Activated naive CD8-positive, alpha-beta T cell treated with anti-CD3 and anti-CD28 coated beads, Interleukin-2, amount 10 ng/mL, durations not matched to agents 7 days and 5 days (primary cell): ENCODE results near the gene NDUFA6. TPM values are rescaled to one million over a fixed set of nuclear protein-coding genes. Genes with fewer than 3 reads are reported as not detected.
"Not testable (repeated sequence)": the region's sequence is repeated elsewhere in the genome, so short reads cannot be mapped to it uniquely, and the experiment has no call there.

Experiments used
- ATAC-seq: fragments of 150-1000 bp; cut with Tn5 transposase; one replicate; pipeline ENCODE4 v1.10.0; 2021; ENCODE audit warnings: low read depth, moderate library complexity
- POLR2A ChIA-PET: fragments of 350-600 bp; sonication (Branson Sonifier 250); formaldehyde crosslinking; loops from one replicate; lab custom pipeline; 2021; ENCODE audit warnings: antibody characterized with exemption; lab: Charles Lee
- DNase-seq: peaks from one replicate; pipeline ENCODE4 v3.0.0; 2021
- H3K27ac Mint-ChIP-seq: one replicate; pipeline ENCODE4 v1.8.0; 2022; ENCODE audit warnings: mild to moderate bottlenecking, mixed read lengths
- H3K27me3 Mint-ChIP-seq: one replicate; pipeline ENCODE4 v1.8.0; 2022; ENCODE audit warnings: mild to moderate bottlenecking, moderate library complexity, mixed read lengths
- H3K36me3 Mint-ChIP-seq: one replicate; pipeline ENCODE4 v1.8.0; 2021; ENCODE audit warnings: mild to moderate bottlenecking, mixed read lengths
- H3K4me1 Mint-ChIP-seq: one replicate; pipeline ENCODE4 v1.8.0; 2021; ENCODE audit warnings: mixed read lengths
- H3K4me3 Mint-ChIP-seq: one replicate; pipeline ENCODE4 v1.8.0; 2022; ENCODE audit warnings: mild to moderate bottlenecking, moderate library complexity, mixed read lengths
- H3K9me3 Mint-ChIP-seq: one replicate; pipeline ENCODE4 v1.8.0; 2021; ENCODE audit warnings: mixed read lengths
- total RNA-seq, 2 experiments: library from RNA; stranded (reverse); gene quantifications; one replicate each; pipeline ENCODE4 v1.2.3, GENCODE V29; 2021

NDUFA6 gene
- 10 to 100 TPM; 69.0 to 73.5 TPM for total RNA-seq

DNA sequence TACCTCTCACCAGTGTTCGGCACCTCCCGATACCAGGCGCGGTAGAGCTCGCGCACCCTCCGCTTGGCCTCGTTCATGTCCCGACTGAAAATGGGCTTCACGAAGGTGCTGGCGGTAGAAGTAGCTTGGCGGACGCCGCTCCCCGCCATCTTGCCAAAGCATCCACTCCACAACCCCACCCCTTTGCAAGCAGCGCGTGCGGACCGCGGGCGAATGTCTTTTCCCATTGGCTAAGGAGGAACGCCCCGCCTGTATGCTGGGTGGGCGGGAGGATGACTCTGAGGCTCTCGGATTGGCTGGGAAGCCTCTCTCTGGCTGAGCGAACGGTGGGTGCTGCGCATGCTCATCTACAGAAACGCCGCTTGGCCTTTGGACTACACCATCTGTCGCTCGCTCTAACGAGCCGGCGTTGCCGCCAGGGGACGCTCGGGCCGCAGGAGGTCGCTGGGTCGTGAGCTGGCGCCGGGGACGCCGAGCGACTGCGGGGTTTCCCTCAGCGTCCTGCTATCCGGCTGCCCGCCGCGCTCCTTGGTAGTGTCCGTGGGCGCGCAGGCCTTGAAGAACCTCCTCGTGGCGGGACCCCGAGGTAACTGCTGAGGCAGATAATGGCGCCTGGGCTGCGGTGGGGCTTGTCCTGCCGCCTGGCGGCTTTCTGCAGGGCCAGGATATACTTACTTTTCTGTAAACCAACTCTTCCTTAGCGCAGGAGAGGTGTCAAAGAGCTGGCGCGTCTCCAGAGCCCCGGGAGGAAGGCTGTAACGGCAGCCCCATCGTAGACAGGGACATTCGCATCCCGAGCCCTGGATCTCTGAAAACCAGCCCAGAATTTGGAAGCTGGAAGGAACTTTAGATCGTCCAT, at the start of gene NDUFA6:
Gene NDUFA6 (minus strand): TSS at position 177 of the 859 bp plus-strand sequence. CDS start 28 bp downstream, at position 149.
- Mint-ChIP-seq H3K36me3 (peaks cover 24% of the 10 kb centered on the region), H3K27ac (peak within 1 kb of the TSS; percentile 99), H3K4me3 (peak within 1 kb of the TSS; percentile 97), H3K9me3 (no peaks in the 10 kb centered on the region), H3K4me1 (peaks cover 23% of the 10 kb centered on the region), H3K27me3 (no peaks in the 10 kb centered on the region)
- POLR2A ChIA-PET, result interaction anchor here (0.7 to 3.6 kb wide), 28 partner anchors 9 to 524 kb away, joined by 3 to 96 read pairs (median 4); partner anchors contain the start of genes CCDC134, CENPM, DESI1 and NAGA
- peak; percentile 98 for ATAC-seq
- peak; percentile 97 for DNase-seq

DNA sequence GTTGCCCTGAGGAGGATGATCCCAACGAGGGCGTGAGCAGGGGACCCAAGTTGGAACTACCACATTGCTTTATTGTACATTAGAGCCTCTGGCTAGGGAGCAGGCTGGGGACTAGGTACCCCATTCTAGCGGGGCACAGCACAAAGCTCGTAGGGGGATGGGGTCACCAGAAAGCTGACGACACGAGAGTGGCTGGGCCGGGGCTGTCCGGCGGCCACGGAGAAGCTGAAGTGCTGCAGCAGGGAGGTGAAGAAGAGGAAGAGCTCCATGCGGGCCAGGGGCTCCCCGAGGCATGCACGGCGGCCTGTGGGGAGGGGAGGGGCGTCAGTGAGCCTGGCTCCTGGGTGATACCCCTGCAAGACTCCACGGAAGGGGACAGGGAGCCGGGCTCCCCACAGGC, 49.6 kb upstream of the NDUFA6 start:
- H3K4me1 Mint-ChIP-seq, POLR2A ChIA-PET, H3K36me3 Mint-ChIP-seq, H3K4me3 Mint-ChIP-seq, H3K9me3 Mint-ChIP-seq, H3K27ac Mint-ChIP-seq, H3K27me3 Mint-ChIP-seq, ATAC-seq: not testable (repeated sequence)
- peak; percentile 12 for DNase-seq

DNA sequence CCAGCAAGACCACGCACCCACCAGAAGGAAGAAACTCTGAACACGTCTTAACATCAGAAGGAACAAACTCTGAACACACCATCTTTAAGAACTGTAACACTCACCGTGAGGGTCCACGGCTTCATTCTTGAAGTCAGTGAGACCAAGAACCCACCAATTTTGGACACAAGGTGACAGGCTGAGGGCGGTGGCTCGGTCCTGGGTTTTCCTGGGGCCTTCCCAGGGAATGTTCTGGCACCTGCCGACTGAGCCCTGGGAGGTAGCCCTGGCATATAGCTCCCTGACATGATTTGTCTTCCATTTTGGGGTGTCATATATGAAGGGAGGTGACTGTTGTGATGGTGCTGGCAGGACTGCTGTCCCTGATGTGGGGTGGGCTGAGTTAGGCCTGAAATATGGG, 48.9 kb upstream of the NDUFA6 start:
- H3K4me3 Mint-ChIP-seq, H3K27ac Mint-ChIP-seq, H3K27me3 Mint-ChIP-seq, H3K9me3 Mint-ChIP-seq, H3K4me1 Mint-ChIP-seq, ATAC-seq, POLR2A ChIA-PET, H3K36me3 Mint-ChIP-seq: not testable (repeated sequence)
- DNase-seq, result peak; percentile 12

DNA sequence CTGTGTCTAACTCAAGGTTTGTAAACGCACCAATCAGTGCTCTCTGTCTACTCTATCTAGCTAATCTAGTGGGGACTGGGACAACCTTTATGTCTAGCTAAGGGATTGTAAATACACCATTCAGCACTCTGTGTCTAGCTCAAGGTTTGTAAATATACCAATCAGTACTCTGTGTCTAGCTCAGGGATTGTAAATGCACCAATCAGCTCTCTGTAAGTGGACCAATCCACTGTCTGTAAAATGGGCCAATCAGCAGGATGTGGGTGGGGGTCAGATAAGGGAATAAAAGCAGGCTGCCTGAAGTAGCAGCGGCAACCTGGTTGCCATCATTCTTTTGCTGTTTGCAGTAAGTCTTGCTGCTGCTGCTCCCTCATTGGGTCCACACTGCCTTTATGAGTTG, 48.4 kb upstream of the NDUFA6 start:
- Mint-ChIP-seq H3K27me3 (no peaks in the 10 kb centered on the region), H3K9me3 (no peaks in the 10 kb centered on the region), H3K36me3 (peaks cover 1% of the 10 kb centered on the region), H3K27ac (no peak overlapping the region), H3K4me3 (no peak overlapping the region), H3K4me1 (no peaks in the 10 kb centered on the region)
- no peak for DNase-seq
- ATAC-seq, result no peak
- POLR2A ChIA-PET, result no interaction called here

DNA sequence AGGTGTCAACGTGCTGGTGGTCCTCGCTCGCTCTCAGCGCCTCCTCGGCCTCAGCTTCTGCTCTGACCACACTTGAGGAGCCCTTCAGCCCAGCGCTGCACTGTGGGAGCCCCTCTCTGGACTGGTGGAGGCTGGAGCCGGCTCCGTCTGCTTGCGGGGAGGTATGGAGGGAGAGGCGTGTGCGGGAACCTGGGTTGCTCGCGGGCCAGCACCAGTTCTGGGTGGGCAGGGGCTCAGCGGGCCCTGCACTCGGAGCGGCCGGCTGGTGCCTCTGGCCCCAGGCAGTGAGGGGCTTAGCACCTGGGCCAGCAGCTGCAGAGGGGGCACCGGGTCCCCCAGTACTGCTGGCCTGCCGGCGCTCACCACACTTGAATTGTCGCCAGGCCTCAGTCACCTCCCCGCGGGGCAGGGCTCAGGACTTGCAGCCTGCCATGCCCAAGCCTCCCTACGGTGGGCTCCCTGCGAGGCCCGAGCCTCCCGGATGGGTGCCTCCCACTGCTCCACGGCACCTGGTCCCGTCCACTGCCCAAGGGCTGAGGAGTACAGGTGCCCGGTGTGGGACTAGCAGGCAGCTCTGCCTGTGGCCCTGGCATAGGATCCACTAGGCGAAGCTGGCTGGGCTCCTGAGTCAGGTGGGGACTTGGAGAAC, 47.7 kb upstream of the NDUFA6 start:
- Mint-ChIP-seq H3K4me3 (no peak overlapping the region), H3K9me3 (no peaks in the 10 kb centered on the region), H3K4me1 (no peaks in the 10 kb centered on the region), H3K27ac (no peak overlapping the region), H3K27me3 (no peaks in the 10 kb centered on the region), H3K36me3 (peaks cover 1% of the 10 kb centered on the region)
- DNase-seq, result peak; percentile 19
- ATAC-seq, result no peak
- POLR2A ChIA-PET, result no interaction called here

DNA sequence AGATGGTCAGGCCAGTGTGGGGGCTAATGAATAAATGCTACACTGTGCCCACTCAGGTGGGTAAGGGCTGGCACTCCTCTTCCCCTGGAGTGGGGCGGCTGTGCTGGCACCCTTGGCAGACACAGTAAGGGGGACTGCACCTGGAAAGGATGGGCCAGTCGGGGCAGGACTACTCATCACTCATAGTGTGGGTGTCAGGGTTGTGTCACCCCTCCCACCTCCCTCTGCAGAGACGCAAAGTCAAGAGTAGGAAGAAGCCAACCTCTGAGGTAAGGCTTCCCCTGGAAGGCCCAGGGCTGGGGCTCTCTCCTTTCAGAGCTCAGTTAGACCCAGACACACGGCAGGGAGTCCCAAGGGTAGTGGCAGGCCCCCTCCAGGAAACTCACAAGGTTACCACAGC, 45.1 kb upstream of the NDUFA6 start:
- H3K4me3 Mint-ChIP-seq, H3K4me1 Mint-ChIP-seq, POLR2A ChIA-PET, H3K27ac Mint-ChIP-seq, H3K27me3 Mint-ChIP-seq, DNase-seq, H3K9me3 Mint-ChIP-seq, H3K36me3 Mint-ChIP-seq: not testable (repeated sequence)
- ATAC-seq, result peak; percentile 8

DNA sequence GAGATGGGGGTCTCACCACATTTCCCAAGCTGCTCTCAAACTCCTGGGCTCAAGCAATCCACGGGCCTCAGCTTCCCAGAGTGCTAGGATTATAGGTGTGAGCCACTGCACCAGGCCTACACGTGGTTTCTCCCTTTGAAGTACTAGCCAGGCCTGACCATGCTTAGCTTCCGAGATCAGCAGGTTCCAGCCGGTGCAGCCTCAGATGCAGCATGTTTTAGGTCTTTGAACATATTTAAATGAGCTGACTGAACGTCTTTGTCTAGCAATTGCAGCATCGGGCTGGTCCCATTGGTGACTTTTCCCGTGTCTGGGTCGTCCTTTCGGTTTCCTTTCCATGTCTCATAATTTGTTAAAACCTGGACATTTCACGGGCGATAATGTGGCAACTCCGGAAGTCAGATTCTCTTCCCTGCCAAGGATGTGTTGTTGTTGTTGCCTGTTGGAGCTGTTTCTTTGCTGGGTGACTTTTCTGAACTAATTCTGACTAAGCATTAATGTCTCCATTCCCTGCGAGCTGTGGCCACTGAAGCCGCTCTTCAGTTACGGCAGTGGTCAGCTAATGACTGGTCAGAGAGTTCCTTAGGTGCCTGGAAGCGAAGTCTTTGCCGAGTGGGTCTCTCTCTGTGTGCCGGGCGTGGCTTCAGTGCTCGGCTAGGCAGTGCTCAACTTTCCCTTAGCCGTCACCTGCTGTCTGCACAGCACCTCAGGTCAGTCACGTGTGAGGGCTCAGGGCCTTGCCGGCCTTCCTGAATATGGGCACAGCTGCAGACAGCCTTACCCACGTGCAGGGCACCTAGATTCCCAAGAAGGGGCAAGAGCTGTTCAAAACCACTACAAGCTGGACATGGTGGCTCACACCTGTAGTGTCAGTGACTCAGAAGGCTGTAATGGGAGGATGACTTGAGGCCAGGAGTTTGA, 43.8 kb upstream of the NDUFA6 start:
- H3K36me3 Mint-ChIP-seq, result no peaks in the 10 kb centered on the region
- no peaks in the 10 kb centered on the region for H3K27me3 Mint-ChIP-seq
- no peaks in the 10 kb centered on the region for H3K9me3 Mint-ChIP-seq
- DNase-seq (no peak), ATAC-seq (no peak)
- POLR2A ChIA-PET, result no interaction called here
- no peak overlapping the region for H3K4me3 Mint-ChIP-seq
- H3K4me1 Mint-ChIP-seq, result no peaks in the 10 kb centered on the region
- H3K27ac Mint-ChIP-seq, result no peak overlapping the region

DNA sequence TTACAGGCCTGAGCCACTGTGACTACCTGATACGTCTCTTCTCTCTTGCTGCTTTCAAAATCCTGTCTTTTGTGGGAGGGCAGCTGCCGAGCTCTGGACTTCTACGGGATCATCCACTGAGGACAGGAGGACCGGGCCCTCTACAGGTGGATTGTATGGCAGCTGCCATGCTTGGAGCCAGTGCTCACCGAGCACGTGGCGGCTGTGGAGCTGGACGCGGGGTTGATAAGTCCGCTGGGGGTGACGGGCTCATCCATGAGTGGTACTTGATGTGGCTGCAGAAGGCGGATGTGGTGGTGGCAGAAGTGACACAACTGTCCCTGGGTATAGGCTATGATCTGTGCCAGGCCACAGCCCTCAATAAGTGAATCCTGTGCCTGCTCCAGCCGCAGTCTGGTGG, 41.9 kb upstream of the NDUFA6 start:
- no peak overlapping the region for H3K27ac Mint-ChIP-seq
- H3K4me1 Mint-ChIP-seq, result no peaks in the 10 kb centered on the region
- ATAC-seq (no peak), DNase-seq (no peak)
- no peak overlapping the region for H3K4me3 Mint-ChIP-seq
- no peaks in the 10 kb centered on the region for H3K9me3 Mint-ChIP-seq
- POLR2A ChIA-PET, result interaction anchor here (0.6 kb wide), 2 partner anchors 12 to 176 kb away, joined by 3 read pairs; no protein-coding TSS in a partner anchor
- no peaks in the 10 kb centered on the region for H3K27me3 Mint-ChIP-seq
- H3K36me3 Mint-ChIP-seq, result no peaks in the 10 kb centered on the region

DNA sequence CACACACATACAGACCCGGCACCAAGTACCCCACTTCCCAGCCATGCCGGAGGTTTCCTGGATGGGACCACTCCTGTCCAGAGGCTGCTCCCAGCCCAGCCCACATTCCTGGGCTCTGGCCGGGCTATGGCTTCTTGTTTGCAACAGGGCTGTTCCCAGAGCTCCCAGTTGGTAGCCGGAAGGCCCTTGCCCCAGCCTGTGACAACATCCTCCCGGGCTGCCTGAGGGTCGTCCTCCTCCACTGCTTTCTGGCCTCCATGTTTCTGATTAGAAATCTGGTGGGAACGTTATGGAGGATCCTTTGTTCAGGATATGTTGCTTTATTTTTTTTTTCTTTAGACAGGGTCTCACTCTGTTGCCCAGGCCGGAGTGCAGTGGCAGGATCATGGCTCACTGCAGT, 41.0 kb upstream of the NDUFA6 start:
- Mint-ChIP-seq H3K27me3 (no peaks in the 10 kb centered on the region), H3K4me1 (no peaks in the 10 kb centered on the region), H3K27ac (no peak overlapping the region), H3K9me3 (no peaks in the 10 kb centered on the region), H3K4me3 (no peak overlapping the region), H3K36me3 (no peaks in the 10 kb centered on the region)
- no peak for ATAC-seq
- DNase-seq, result no peak
- POLR2A ChIA-PET, result no interaction called here

DNA sequence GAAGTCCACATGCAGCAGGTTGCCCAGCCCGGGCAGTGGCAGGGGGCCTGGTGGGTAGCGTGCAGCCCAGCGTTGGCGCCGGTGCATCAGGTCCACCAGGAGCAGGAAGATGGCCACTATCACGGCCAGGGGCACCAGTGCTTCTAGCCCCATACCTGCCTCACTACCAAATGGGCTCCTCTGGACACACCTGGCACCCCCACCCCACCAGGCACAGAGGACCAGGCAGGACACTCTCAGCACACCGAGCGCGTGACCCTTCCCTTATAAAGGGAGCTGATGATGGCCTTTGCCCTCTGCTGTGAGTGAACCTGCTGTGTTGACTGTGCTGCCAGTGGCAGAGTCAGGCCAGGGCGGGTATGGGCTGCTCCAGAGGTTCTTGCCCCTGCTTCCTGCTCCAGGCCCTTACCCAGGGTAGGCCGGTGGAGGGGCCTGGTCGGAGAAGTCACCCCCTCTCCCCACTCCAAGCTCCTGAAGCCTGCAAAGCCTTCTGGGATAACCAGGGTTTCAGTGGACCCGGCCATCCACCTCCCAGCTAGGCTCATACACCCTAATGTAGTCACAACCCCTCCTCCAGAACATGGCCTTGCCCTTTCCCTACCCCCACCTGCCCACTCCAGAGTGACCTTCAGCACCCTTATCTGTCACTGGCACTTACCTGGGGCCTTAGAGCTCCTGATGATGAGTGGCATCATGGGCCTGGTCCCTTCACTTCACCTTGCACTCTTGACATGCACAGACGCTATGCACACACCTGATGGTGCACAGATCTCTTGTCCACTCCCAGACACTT, 40.3 kb upstream of the NDUFA6 start, which contains the start of gene CYP2D6:
Gene CYP2D6 (minus strand): TSS at position 172 of the 793 bp plus-strand sequence. CDS start 19 bp downstream, at position 153.
- ATAC-seq, DNase-seq, H3K27ac Mint-ChIP-seq, H3K4me3 Mint-ChIP-seq, POLR2A ChIA-PET, H3K36me3 Mint-ChIP-seq, H3K4me1 Mint-ChIP-seq, H3K27me3 Mint-ChIP-seq, H3K9me3 Mint-ChIP-seq: not testable (repeated sequence)

DNA sequence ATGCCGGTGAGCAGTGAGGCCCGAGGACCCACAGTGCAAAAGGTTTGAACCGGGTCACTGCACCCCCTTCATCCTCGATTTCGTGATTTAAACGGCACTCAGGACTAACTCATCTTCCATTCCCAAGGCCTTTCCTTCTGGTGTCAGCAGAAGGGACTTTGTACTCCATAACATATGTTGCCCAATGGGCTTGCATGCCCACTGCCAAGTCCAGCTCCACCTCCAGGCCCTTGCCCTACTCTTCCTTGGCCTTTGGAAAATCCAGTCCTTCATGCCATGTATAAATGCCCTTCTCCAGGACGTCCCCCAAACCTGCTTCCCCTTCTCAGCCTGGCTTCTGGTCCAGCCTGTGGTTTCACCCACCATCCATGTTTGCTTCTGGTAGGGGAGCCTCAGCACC, 39.6 kb upstream of the NDUFA6 start:
- H3K4me3 Mint-ChIP-seq, H3K4me1 Mint-ChIP-seq, H3K9me3 Mint-ChIP-seq, ATAC-seq, H3K27me3 Mint-ChIP-seq, H3K27ac Mint-ChIP-seq, H3K36me3 Mint-ChIP-seq, DNase-seq, POLR2A ChIA-PET: not testable (repeated sequence)

DNA sequence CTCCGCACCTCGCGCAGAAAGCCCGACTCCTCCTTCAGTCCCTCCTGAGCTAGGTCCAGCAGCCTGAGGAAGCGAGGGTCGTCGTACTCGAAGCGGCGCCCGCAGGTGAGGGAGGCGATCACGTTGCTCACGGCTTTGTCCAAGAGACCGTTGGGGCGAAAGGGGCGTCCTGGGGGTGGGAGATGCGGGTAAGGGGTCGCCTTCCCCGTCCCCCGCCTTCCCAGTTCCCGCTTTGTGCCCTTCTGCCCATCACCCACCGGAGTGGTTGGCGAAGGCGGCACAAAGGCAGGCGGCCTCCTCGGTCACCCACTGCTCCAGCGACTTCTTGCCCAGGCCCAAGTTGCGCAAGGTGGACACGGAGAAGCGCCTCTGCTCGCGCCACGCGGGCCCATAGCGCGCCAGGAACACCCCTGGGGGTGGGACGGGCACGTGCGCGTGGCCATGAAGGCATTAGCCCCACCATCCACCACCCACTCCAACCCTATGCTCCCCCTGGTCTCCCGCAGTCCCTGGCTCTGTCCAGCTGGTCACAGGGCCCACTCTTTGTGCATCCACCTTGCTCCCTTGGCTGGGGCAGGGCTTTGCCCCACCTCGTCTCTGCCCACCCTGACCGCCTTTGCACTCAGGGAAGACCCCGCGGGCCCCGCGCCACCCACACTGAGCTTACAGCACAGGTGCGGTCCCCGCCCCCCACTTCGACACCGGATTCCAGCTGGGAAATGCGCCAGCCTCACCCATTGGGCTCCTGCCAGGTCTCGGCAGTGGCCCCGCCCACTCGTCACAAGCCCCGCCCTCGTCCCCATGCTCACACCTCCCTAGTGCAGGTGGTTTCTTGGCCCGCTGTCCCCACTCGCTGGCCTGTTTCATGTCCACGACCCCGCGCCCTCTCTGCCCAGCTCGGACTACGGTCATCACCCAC, 38.5 kb upstream of the NDUFA6 start:
- H3K27ac Mint-ChIP-seq, H3K9me3 Mint-ChIP-seq, H3K4me1 Mint-ChIP-seq, ATAC-seq, DNase-seq, H3K36me3 Mint-ChIP-seq, H3K4me3 Mint-ChIP-seq, H3K27me3 Mint-ChIP-seq, POLR2A ChIA-PET: not testable (repeated sequence)
